ENCODE results near the gene COL4A5.

Gene COL4A5

GRCh38 chrX:108640817-108641216, 201.2 kb downstream of the COL4A5 start:
- FAIRE-seq (no peak), DNase-seq (ENCODE audit: insufficient read length, low spot score) (no peak)
- TF ChIP-seq POLR2A (IDR thresholded peaks at IDR 0.05; ENCODE audit: low read depth, low read length): no peak

- DNase-seq (ENCODE audit: insufficient read length, low spot score) (no peak), FAIRE-seq (no peak)
Measured at GRCh38 chrX:108641589-108642272, 202.1 kb downstream of the COL4A5 start.

GRCh38 chrX:108642273-108642628, 202.6 kb downstream of the COL4A5 start:
- TF ChIP-seq POLR2A (IDR thresholded peaks at IDR 0.05; ENCODE audit: low read depth, low read length): no peak
- no peak for FAIRE-seq
- no peak for DNase-seq (ENCODE audit: insufficient read length, low spot score)

More at GRCh38 chrX:108641589-108642272, 202.1 kb downstream of the COL4A5 start:
- no peak for TF ChIP-seq POLR2A (IDR thresholded peaks at IDR 0.05; ENCODE audit: low read depth, low read length)

- TF ChIP-seq POLR2A (IDR thresholded peaks at IDR 0.05; ENCODE audit: low read depth, low read length): no peak
- no peak for FAIRE-seq
- no peak for DNase-seq (ENCODE audit: insufficient read length, low spot score)
Measured at GRCh38 chrX:108664701-108665100, 225.1 kb downstream of the COL4A5 start.

GRCh38 chrX:108666101-108666500, 226.5 kb downstream of the COL4A5 start:
- no peak for DNase-seq (ENCODE audit: insufficient read length, low spot score)
- no peak for TF ChIP-seq POLR2A (IDR thresholded peaks at IDR 0.05; ENCODE audit: low read depth, low read length)
- no peak for FAIRE-seq

- TF ChIP-seq POLR2A (IDR thresholded peaks at IDR 0.05; ENCODE audit: low read depth, low read length): no peak
- no peak for FAIRE-seq
- DNase-seq (ENCODE audit: insufficient read length, low spot score): no peak
Measured at GRCh38 chrX:108671526-108671925, 231.9 kb downstream of the COL4A5 start.

- no peak for DNase-seq (ENCODE audit: insufficient read length, low spot score)
- TF ChIP-seq POLR2A (IDR thresholded peaks at IDR 0.05; ENCODE audit: low read depth, low read length): no peak
- no peak for FAIRE-seq
Measured at GRCh38 chrX:108696690-108697089, 257.1 kb downstream of the COL4A5 start.

- peak; percentile 75 for FAIRE-seq
- DNase-seq (ENCODE audit: insufficient read length, low spot score): no peak
- TF ChIP-seq POLR2A (IDR thresholded peaks at IDR 0.05; ENCODE audit: low read depth, low read length): no peak
Measured at GRCh38 chrX:108699368-108699767, 259.7 kb downstream of the COL4A5 start.

- FAIRE-seq: no peak
Measured at GRCh38 chrX:108701633-108702032, 262.0 kb downstream of the COL4A5 start.

GRCh38 chrX:108702530-108702929, 262.9 kb downstream of the COL4A5 start:
- DNase-seq (ENCODE audit: insufficient read length, low spot score): no peak
- no peak for FAIRE-seq
- no peak for TF ChIP-seq POLR2A (IDR thresholded peaks at IDR 0.05; ENCODE audit: low read depth, low read length)

More at GRCh38 chrX:108701633-108702032, 262.0 kb downstream of the COL4A5 start:
- DNase-seq (ENCODE audit: insufficient read length, low spot score): no peak
- TF ChIP-seq POLR2A (IDR thresholded peaks at IDR 0.05; ENCODE audit: low read depth, low read length): no peak

GRCh38 chrX:108704839-108705238, 265.2 kb downstream of the COL4A5 start:
- no peak for TF ChIP-seq POLR2A (IDR thresholded peaks at IDR 0.05; ENCODE audit: low read depth, low read length)
- no peak for DNase-seq (ENCODE audit: insufficient read length, low spot score)
- no peak for FAIRE-seq

GRCh38 chrX:108712886-108713285, 273.2 kb downstream of the COL4A5 start:
- FAIRE-seq: no peak
- DNase-seq (ENCODE audit: insufficient read length, low spot score): no peak

GRCh38 chrX:108722561-108722960, 282.9 kb downstream of the COL4A5 start:
- TF ChIP-seq POLR2A (IDR thresholded peaks at IDR 0.05; ENCODE audit: low read depth, low read length): no peak
- DNase-seq (ENCODE audit: insufficient read length, low spot score) (no peak), FAIRE-seq (no peak)

More at GRCh38 chrX:108712886-108713285, 273.2 kb downstream of the COL4A5 start:
- TF ChIP-seq POLR2A (IDR thresholded peaks at IDR 0.05; ENCODE audit: low read depth, low read length): no peak

GRCh38 chrX:108726748-108727147, 287.1 kb downstream of the COL4A5 start:
- no peak for DNase-seq (ENCODE audit: insufficient read length, low spot score)
- no peak for TF ChIP-seq POLR2A (IDR thresholded peaks at IDR 0.05; ENCODE audit: low read depth, low read length)
- no peak for FAIRE-seq

GRCh38 chrX:108731153-108731552, 291.5 kb downstream of the COL4A5 start:
- FAIRE-seq (no peak), DNase-seq (ENCODE audit: insufficient read length, low spot score) (no peak)
- no peak for TF ChIP-seq POLR2A (IDR thresholded peaks at IDR 0.05; ENCODE audit: low read depth, low read length)
